HS-5 (cell line): Measurements from ENCODE around the gene WDR87.

Source experiments
- DNase-seq: peaks from one replicate; pipeline ENCODE4 v3.0.0-alpha.2; 2012; ENCODE audit warnings: low read depth

The WDR87 gene

DNA sequence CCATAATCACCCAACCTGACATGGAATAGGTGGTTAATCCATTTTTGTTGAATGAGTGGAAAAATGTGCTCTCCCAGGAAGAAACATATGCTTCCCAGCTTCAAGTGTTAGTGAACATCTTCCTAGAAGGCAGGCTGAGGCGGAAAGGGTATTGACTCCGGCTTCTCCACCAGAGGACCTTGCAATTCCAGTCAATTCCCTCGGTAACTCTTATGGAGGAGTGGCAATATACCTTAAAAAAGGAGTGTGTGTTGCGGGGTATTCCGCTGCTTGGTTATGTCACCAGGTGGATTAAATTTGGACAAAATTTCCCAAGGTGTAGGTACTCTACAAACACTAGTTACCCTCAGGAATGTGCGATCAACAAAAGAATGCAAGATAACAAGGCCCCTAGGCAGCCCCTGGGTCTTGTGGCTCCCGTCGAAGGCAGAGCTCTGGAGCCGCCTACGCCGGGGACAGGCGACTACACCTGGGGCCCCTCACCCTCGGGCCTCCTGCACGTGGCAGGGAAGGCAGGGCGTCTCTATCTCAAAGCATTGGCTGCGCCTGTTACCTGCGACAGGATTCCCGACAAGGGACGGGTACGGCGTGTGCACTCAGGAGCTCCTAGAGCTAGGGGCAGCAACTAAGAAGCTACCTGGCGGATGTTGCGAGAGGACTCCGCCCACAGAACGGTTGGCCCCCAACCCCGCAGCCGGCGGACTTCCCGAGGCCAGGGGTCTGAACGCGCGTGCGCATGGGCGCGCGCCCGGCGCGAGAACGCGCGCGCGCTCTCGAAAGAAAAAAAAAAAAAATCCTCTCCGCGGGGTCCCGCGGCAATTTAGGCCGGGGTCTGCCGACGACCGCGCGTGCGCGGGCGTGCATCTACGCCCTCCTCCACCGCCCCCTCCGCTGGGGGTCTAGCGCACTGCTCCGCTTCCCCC, at the start of gene WDR87:
Gene WDR87 (minus strand): TSS at position 649 of the 923 bp plus-strand sequence. CDS start 8,355 bp downstream, outside the sequence.
- no peak for DNase-seq

DNA sequence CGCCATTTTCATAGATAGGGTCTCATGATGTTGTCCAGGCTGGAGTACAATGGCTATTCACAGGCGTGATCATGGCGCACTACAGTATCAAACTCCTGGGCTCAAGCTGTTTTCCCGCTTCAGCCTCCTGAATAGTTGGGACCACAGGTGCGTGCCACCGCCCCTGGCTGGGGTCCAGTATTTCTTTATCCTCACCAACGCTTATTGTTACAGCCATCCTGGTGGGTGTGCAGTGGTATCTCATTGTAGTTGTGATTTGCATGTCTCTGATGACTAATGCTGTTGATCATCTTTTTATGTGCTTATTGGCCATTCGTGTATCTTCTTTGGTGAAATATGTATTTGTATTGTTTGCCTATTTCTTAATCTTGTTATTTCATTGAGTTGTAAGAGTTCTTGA, 49.6 kb upstream of the WDR87 start:
- DNase-seq: no peak

DNA sequence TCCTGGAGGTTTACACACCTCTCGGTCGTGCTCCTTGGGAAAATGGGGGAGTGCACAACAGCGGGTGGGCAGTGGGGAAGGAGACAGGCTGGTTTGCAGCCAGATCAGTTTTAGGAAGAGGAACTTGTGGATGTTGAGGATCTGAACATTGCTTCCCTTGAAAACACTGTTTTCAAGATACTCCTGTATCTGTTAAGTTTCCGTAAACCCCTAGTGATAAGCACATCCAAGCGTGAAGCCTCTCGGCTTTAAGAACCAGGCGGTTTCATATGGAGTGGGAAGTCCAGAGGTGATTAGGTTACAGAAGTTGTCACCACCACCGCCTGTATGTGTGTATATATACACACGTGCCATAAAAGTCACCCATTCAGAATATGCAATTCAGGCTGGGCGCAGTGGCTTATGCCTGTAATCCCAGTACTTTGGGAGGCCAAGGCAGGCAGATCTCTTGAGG, 48.1 kb upstream of the WDR87 start:
- DNase-seq: no peak

DNA sequence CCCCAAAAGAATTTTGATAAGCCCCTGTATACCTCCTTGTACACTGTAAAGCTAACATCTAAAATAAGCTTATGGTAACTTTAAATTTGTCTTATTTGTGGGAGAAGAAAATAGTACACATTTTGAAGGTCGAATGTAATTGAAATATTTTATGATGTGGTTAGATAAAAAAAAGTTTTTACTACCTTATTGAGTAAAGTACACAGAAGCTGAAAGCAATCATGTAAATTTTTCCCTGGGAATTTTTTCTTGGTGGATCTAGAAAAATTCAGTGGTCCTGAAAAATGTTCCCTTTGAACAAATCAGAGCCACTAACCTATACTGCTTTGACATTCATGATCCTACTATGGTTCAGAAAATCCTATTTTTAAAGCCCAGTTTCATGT, 47.5 kb upstream of the WDR87 start:
- DNase-seq: no peak

DNA sequence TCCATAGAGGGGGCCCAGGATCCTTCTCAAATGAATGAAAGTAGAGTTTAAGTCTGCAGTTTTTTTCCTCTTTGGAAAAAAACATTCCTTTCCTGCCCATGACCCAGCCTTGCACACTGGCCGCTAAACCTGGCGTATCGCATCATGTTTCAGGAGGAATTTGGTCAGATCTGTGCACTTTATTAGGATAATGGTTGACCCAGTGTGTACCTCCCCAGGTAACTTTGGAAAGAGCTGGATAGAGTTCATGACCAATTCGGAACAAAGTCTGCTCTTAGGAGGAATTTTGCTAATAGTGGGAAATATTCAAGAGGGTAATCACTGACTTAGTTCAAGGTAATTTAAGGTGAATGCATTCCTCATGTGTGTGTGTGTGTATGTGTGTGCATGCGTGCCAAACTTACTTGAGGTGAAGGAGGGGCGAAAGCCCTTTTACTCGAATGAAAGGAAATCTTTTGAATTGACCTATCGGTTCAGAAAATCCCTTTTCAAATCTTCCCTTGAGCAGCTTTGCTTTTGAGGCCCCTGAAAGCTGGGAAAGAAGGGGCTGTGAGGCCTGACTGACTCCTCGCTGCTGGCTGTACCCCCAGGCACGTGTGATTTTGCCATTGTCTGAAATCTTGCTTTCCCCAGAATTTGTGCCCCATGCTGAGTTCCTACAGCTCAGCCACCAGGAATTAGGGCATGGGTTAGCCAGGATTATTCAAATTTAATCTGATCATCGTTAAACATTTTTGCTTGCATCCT, 47.0 kb upstream of the WDR87 start:
- no peak for DNase-seq

DNA sequence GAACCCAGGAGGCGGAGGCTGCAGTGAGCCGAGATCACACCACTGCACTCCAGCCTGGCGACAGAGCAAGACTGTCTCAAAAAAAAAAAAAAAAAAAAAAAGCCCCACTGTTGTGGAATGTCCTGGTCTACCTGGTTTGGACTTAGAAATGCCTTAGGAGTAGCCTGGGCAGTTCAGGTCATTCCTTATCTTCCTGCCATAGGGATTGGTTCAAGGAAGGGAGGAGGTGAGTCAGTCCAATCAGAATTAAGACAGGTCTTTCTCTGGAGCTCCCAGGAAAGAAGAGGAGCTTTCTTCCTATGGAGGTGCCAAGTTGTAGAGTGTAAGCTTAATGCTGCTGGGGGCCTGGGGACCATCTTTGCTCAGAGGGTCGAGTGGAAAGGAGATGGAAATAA, 45.4 kb upstream of the WDR87 start:
- DNase-seq: no peak

DNA sequence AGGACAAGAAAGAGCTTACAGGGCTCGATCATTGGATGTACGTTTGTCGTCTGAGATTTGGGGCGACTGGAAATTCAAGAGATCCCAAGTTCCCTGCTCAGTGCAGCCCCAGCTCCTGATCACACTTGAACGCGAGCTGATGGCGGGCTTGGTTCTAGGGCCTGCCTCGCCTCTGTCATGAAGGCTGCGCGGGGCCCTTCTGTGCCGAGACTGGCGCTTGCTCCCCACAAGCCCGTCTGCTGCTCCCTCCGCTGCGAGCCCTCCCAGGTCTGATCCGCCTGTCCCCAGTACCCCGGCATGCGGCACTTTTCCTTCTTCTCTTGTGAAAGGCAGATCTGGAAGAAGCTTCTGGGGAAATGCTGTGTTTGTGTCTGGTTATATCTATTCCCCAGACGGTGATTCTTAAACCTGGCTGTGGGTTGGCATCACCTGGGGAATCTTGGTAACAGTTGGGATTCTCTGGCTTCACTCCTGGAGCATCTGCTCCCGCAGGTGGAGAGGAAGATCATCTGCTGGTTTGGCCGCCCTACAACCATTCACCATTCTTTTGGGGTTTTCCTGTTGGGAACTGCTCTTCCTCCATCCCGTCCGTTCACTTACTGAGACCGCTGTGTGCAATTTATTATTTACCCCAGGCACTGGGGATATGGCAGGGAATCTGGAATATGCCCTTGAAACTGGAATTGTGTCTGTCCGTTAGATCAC, 44.2 kb upstream of the WDR87 start:
- DNase-seq: no peak

DNA sequence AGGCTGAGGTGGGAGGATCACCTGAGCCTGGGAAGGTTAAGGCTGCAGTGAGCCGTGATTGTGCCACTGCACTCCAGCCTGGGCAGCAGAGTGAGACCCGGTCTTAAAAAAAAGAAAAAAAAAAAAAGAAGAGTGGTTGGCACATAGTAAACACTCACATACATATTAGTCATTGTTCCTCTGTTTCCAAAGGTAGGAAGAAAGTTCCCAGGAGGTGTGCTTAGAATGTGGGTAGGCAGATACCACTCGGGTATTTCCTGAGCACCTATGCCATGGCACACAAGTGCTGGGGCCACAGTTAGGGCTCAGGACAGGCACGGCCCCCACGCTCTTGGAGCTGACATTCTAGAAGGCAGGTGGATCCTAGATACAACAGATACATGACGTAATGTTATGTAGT, 42.0 kb upstream of the WDR87 start:
- DNase-seq: no peak

DNA sequence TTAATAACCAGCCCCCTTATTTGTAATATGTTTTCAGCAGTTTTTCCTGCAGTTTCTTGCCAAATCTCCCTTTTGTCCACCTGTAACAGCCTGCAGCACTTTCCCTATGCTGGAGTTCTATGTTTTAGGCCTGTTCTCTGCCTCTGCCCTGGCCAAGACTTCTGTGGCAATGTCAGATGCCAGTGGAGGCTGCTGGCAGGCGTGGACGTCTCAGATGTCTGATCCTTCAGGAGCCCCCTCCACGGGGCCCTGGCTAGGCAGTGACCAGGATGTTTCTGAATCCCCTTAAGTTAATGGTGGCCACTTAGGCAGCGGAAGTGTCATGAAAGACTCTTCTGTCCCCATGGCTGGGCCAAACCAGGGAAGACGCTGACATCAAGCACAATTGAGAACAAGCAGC, 41.4 kb upstream of the WDR87 start:
- no peak for DNase-seq

DNA sequence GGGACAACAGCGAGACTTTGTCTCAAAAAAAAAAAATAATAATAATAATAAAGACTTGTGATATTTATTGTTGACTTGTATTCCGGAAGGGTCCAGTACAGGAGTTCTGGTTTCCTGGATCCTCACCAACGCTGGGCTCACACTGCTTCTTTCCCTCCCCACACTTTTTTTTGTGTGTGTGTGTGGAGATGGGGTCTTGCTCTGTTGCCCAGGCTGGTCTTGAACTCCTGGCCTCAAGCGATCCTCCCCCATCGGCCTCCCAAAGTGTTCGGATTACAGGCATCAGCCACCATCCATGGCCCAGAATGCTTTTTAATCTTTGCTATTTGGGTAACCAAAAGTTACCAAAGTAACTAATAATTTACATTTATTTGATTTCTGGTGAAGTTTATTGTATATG, 39.7 kb upstream of the WDR87 start:
- no peak for DNase-seq

DNA sequence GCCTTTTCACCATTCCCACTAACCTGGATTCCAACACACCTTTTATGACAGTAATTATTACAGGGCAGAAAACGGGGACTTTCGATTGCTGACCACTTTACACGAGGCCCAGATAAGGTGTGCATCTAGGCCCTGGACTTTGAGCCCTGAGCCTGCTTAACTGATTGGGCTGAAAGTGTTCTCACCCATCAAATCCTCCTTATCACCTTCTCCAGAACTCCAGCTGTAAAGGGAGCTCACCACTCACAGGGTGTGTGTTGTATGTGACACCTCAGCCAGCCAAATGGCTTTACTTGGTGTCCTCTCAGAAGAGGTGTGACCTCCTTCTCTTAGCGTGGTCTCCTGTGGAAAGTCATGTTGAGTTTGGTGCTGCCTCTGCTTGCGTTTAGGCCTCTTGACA, 37.1 kb upstream of the WDR87 start:
- DNase-seq: no peak

DNA sequence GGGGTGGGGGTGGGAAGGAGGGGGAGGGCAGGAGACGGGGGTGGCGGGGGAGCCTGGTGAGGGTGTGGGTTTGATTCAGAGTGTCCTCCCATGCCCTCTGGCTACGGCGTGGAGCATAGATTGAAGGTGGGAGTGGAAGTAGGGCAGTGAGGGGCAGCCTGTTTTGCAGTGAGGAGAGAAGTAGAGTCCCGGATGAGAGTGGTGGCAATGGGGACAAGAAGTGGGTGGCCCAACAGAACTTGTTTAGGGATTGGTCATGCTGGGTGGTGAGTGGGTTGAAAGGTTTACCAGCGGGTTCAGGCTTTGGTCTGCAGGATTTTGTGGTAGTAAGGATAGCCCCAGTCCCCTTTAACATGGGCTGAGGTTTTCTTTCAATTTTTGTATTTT, 36.1 kb upstream of the WDR87 start:
- no peak for DNase-seq

DNA sequence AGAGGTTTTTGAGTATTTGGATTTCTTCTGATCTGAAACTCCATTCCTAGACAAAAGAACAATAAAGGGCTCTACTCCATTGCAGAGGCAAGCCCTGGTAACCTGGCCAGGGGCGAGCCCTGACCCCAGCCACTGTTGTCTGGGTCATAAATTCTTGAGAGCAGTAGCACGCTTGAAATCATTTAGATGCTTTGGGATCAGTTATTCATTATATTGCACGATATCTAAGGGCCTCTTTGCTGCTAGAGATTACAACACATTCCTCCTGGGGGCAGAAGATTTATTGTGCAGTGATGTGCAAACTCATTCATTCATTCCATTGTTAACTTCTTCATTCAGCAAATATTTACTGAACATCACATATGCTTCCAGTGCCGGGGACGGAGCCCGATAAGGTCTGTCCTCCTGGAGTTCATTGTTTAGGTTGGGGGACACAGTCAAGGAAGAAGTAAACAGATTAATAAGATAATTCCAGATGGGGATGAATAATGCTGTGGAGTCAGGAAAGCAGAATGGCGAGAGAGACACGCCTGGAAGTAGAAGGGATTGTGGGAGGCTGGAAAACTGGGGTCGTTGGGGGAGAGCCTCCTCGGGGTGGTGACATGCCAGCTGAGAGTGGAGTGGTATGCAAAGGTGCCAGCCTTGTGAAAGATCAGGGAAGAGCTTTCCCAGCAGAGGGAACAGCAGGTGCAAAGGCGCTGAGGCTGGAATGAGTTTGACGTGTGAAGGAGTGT, 35.6 kb upstream of the WDR87 start:
- no peak for DNase-seq

DNA sequence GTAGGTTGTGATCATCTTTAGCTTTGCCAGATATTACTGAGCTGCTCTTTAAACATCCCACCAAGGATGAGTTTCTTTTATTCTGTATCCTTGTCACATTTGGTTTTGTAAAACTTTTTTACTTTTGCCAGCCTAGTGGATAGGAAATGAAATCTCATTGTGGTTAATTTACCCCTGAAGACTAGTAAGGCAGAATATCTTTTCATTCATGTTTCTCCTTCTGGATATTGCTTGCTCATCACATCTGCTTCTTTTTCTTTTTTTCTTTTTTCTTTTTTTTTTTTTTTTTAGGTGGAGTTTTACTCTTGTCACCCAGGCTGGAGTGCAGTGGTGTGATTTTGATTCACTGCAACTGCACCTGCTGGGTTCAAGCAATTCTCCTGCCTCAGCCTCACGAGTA, 32.0 kb upstream of the WDR87 start:
- no peak for DNase-seq

DNA sequence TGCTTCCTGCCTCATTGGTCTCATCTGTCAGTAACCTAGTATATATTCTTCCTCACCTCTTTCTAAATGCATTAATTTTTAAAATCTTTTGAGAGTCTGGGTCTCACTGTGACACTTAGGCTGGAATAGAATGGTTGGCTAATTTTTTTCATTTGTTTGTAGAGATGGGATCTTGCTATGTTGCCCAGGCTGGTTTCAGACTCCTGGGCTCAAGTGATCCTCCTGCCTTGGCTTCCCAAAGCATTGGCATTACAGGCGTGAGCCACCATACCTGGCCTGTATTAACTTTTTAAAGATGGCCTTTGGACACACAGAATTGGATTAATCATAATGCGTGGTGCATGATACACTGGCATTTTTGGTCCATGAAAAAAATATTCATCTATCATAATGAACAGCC, 30.5 kb upstream of the WDR87 start:
- no peak for DNase-seq

DNA sequence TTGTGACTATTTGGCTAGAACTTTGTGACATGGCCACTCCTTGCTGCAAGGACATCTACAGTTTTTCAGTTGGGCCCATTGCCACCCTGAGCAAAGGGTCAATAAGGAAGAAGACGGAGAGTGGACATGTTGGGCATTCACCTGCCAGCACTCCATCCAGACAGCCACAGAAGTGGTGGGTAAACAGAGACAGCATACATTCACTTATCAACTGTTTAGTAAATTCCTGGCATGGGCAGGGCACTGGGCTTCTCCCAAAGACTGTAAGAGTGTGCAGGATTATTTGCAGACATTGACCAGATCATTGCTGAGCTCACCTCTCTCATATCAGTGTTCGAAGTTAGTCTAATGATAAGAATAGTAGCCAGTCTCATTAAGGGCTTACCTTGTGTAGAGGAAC, 29.8 kb upstream of the WDR87 start:
- DNase-seq: no peak

DNA sequence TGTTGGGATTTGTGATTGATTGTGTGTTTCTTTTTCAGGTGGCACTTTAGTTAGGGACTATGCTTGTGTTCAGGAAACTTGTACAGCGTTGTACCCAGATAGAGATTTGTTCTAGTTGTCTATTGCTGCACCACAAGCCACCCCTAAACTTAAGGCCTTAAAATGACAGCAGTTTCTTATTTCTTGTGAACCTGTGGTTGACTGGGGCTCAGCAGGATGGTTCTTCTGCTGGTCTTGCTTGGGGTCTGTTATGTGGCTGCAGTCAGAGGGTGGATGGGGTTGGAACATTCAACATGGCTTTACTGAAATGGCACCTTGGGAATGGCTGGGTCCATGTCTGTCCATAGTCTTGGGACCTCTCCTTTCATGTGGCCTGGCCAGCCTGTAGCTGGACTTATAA, 28.9 kb upstream of the WDR87 start:
- DNase-seq: no peak

DNA sequence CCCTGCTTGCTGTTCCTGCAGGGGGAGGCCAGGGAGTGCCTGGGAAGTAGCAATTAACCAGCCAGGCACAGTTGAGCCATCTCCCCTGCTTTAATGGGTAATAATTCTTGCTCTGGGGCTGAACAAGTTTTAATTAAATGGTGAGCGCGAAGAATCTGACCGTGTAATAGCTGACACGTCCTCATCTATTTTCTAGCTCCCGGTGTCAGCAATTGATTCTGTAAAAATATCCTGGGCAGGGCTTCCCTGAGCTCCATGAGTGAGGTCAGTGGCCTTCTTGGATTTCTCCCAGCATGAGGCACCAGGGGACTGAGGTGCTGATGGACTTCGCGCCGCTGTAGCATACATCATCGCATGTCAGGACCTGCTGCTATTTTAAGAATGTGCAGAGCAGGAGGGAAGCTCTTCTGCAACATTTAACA, 27.6 kb upstream of the WDR87 start:
- DNase-seq: no peak

DNA sequence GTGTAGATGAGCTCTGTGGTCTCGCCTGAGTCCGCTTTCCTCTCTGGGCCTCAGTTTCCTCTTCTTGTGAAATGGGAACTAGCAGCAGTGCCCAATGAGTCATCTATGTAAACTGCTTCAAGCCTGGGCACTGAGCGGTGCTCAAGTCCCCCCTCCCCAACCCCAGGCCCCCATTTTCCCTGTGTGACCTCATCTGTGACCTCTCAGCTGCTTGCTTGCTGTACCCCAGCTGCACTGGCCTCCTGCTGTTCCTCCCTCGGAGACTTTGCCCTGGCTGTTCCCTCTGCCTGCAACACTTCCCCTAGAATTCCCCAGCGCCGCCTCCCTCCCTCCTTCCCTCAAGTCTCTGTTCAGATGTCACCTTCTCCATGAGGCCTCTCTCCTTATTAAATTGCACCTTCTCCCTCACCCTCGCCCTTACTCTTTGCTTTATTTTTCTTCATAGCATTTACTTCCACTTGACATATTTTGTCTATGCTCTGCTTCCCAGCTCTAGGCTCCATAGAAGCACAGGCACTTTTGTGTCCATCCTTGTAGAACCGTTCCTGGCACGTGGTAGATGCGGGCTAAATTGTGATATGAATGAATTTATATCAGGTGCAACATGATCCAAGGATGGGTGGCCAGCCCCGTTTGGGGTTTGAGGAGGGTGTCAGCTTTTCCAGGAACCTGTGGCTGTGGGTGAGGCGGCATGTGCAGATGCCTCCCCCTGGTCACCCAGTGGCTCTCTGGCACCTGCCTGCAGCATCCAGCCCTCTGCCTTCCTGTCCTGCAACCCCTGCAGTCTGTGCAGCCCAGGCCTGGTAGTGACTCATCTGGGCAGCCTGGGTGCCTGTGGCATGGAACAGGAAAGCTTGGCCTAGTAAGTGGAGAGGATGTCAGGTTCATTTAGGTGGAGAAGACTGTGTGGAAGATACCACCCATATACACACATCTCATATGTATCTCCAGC, 26.9 kb upstream of the WDR87 start:
- DNase-seq: no peak

DNA sequence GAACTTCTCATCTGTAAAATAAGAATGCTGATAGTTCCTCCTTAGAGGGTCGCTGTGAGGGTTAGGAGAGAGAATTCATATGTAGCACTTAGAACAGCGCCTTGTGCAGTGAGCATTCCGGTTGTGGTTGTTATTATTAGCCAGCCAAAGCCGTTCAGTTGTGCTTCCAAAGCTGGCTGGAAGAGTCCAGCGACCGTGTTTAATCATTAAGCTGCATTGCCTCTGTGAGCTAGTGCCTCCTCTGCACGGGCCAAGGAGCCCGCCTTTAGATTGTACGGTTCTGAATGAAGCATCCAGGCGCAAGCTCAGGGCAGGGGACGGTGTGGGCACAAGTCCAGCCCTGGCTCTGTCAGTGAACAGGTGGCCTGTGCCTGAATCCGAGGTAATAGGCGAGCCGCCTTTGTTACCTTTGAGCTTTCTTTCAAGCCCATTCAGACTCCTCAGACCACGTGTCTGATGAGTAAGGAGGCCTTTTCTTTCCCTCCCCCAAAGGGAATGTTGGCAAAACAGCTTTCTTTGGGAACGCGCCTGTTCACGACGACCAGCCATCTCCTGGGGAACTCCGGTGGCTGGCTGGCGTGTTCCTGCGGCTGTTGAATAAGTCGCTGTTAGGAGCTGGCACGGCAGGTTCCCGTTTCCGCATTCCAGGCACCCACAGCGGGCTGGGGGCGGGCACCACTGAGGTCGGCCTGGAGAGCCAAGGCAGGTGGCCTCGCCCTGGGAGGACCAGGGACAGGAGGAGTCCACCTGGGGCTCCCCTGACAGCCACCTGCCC, 25.7 kb upstream of the WDR87 start:
- DNase-seq: no peak
